H7 (cell line): ENCODE data around the gene NEDD4L. TPM values are rescaled to one million over a fixed set of nuclear protein-coding genes. Genes with fewer than 3 reads are reported as not detected.

Experiments used
- DNase-seq: peaks from one replicate; pipeline ENCODE4 v3.0.0; 2012
- H3K27me3 ChIP-seq: 2 replicates; pipeline ENCODE4 v1.6.0; 2011; ENCODE audit warnings: mild to moderate bottlenecking, low read length; ENCODE audit not compliant: control insufficient read depth, insufficient read depth
- H3K36me3 ChIP-seq: replicated peaks from 2 replicates; pipeline ENCODE4 v1.5.1; 2011; ENCODE audit warnings: low read length; ENCODE audit not compliant: control insufficient read depth, insufficient read depth
- H3K4me3 ChIP-seq: 2 replicates; pipeline ENCODE4 v1.5.1; 2011; ENCODE audit warnings: low read depth, mild to moderate bottlenecking, control low read depth, low read length, moderate library complexity; ENCODE audit not compliant: insufficient read depth
- total RNA-seq: library from RNA; depleted of rRNA; stranded (reverse); fragments of >200 nt; shearing (Covaris generic); gene quantifications from 2 replicates; pipeline ENCODE4 v1.2.3, GENCODE V29; 2014

The NEDD4L gene
- total RNA-seq, 1 experiment from 2014 or later = 39.8 TPM

DNA sequence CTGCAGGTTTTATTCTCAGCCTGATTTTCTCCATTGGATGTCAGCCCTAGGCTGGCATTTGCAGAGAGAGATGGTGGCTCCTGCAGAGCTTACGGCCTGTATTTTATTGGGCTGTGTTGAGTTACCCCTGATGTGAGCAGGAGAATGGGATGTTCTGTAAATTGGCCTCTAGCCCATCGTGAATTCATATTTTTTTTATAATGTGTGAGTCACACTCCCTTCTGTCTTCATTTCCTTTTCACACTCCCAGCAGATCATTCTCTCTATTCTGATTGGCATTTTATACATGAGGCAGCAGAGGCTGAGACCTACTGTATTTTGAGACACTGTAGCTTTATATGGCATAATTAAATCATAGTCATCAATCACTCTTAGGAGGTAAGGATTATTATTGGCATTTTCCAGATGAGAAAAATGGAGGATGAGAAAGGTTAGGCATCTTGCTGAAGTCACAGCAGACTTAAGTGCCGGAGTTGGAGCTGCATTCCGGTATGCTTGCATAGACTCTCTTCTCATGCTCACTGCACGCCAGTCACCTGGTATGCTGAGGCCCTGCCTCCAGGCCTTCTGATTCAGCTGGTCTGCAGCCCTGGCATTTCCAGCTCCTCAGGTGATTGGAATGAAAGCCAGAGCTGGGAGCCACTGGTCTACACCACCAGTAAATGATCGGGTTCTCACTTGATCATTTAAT is 142.4 kb downstream of the NEDD4L start:
- Histone ChIP-seq H3K4me3 (no peak overlapping the region), H3K27me3 (no peaks in the 10 kb centered on the region), H3K36me3 (no peaks in the 10 kb centered on the region)
- no peak for DNase-seq

GRCh38 chr18:58187674-58188073 is 143.6 kb downstream of the NEDD4L start:
- Histone ChIP-seq H3K36me3 (no peaks in the 10 kb centered on the region), H3K4me3 (no peak overlapping the region), H3K27me3 (no peaks in the 10 kb centered on the region)
- DNase-seq = no peak

DNA sequence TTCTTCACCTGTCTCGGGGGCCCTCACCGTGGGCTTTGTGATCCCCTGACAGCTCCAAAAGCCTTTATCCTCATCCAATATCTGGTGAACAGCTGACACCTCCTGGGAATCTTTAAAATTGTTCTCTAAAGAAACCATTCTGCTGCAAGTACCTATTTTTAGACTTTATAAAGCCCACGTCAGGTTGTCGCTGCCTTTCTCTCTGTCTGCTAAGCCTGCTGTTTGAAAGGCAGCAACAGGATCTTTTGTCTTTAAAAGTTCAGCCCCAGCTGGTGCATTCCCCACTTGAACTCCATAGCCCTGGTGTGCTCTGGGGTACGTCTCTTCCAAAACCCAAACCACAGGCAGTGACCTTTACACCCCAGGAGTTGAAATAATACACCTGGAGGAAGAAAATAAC is 145.0 kb downstream of the NEDD4L start:
- no peaks in the 10 kb centered on the region for H3K36me3 ChIP-seq
- H3K4me3 ChIP-seq = no peak overlapping the region
- no peaks in the 10 kb centered on the region for H3K27me3 ChIP-seq
- DNase-seq = no peak

DNA sequence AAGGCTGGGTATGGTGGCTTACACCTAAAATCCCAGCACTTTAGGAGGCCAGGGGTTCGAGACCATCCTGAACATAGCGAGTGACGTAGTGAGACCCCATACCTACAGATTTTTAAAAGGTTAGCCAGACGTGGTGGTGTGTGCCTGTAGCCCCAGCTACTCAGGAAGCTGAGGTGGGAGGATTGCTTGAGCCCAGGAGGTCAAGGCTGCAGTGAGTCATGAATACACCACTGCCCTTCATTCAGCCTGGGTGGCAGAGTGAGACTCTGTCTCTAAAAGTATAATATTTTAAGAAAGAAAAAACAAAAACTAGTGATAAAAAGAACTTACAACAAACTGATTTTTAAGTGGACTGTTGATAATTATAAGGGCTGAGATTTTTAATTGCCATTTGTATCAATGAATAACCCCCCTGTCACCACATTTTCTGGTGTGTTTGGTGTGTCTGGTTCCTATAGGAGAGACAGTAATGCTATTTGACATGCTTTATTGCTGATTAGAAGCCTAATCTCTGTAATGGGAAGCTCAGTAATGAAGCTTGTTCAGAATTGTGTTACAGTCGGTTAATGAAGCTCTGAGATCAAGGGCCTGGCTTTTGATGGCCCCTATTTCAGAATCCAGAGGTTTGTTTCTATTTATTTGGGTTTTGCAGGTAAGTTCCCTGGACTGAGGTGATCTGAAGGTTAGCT is 147.0 kb downstream of the NEDD4L start:
- no peak overlapping the region for H3K4me3 ChIP-seq
- no peaks in the 10 kb centered on the region for H3K36me3 ChIP-seq

GRCh38 chr18:58191626-58192025 is 147.6 kb downstream of the NEDD4L start:
- Histone ChIP-seq H3K36me3 (no peaks in the 10 kb centered on the region), H3K4me3 (no peak overlapping the region), H3K27me3 (no peaks in the 10 kb centered on the region)
- no peak for DNase-seq

More for the DNA sequence above, 147.0 kb downstream of the NEDD4L start:
- H3K27me3 ChIP-seq = no peaks in the 10 kb centered on the region
- no peak for DNase-seq

- Histone ChIP-seq H3K36me3 (no peaks in the 10 kb centered on the region), H3K4me3 (no peak overlapping the region), H3K27me3 (no peaks in the 10 kb centered on the region)
- DNase-seq = no peak
These were observed 148.5 kb downstream of the NEDD4L start for GRCh38 chr18:58192519-58192918.

GRCh38 chr18:58194028-58194427 is 150.0 kb downstream of the NEDD4L start:
- peak; percentile 80 for DNase-seq
- Histone ChIP-seq H3K4me3 (no peak overlapping the region), H3K36me3 (no peaks in the 10 kb centered on the region), H3K27me3 (no peaks in the 10 kb centered on the region)

GRCh38 chr18:58195278-58195765 is 151.3 kb downstream of the NEDD4L start:
- DNase-seq = peak; percentile 70
- peak overlapping the region; percentile 62 for H3K4me3 ChIP-seq

GRCh38 chr18:58196164-58196563 is 152.1 kb downstream of the NEDD4L start:
- Histone ChIP-seq H3K27me3 (no peaks in the 10 kb centered on the region), H3K4me3 (peak overlapping the region; percentile 62; the same call in 1 of the 2 replicates), H3K36me3 (no peaks in the 10 kb centered on the region)
- DNase-seq = no peak

More at GRCh38 chr18:58195278-58195765, 151.3 kb downstream of the NEDD4L start:
- no peaks in the 10 kb centered on the region for H3K27me3 ChIP-seq
- no peaks in the 10 kb centered on the region for H3K36me3 ChIP-seq

- no peaks in the 10 kb centered on the region for H3K36me3 ChIP-seq
- H3K27me3 ChIP-seq = no peaks in the 10 kb centered on the region
- H3K4me3 ChIP-seq = no peak overlapping the region
- DNase-seq = no peak
These were observed 153.2 kb downstream of the NEDD4L start for GRCh38 chr18:58196881-58197872.

- no peak for DNase-seq
- Histone ChIP-seq H3K4me3 (no peak overlapping the region), H3K36me3 (no peaks in the 10 kb centered on the region; the same call in 1 of the 2 replicates), H3K27me3 (no peaks in the 10 kb centered on the region)
These were observed 157.2 kb downstream of the NEDD4L start for GRCh38 chr18:58201268-58201667.

DNA sequence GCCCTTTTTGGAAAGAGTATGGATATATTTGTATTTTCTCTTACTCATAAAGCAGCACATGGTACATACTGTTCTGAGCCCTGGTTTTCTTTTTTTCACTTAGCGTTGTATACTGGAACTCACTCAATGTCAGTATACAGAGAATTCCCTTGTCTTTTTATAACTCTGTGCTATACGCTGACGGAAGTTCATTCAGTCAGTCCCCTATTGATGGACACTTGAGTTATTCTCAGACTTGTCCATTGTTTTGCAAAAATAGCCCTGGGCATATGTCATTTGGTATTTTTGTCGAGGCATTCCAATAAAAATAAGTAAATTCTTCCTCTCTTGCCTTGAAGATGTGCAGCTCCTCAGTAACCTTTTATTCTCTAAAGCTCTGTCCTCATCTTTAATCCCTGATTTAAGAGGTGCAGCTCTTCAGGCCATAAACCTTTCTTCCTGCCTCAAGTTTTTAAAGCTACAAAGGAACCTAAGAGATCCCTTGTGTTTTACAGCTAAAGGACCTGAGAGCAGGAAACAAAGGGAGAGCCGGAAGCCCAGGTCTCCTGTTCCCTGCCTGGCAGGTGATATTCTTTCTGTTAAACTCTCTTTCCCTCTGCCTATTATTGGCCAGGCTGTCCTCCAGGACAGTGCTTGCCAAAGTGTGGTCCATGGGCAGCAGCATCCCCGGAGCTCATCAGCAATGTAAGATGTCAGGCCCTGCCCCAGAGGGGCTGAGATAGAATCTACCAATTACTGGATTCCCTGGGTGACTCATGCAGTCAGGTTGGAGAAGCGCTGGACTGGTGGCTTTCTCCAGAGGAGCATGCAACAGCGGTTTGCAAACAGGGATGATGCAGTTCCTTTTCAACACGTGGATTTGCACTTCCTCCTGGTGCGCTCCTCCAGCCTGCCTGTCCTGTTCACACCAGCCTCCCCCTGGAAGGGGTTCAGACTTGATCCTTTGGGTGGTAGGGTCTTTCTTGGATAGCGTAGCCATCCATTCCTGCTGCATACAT is 158.0 kb downstream of the NEDD4L start:
- no peak for DNase-seq

GRCh38 chr18:58204776-58205442 is 160.9 kb downstream of the NEDD4L start:
- DNase-seq = no peak
- H3K36me3 ChIP-seq = no peaks in the 10 kb centered on the region; the same call in 1 of the 2 replicates
- no peaks in the 10 kb centered on the region for H3K27me3 ChIP-seq
- no peak overlapping the region for H3K4me3 ChIP-seq

More for the DNA sequence above, 158.0 kb downstream of the NEDD4L start:
- Histone ChIP-seq H3K4me3 (no peak overlapping the region), H3K36me3 (no peaks in the 10 kb centered on the region; the same call in 1 of the 2 replicates), H3K27me3 (no peaks in the 10 kb centered on the region)
